Ishikawa (cell line): Measurements from ENCODE around the gene TUBA4A.

Experiments used
- CEBPB ChIP-seq: IDR thresholded peaks from 2 replicates; pipeline ENCODE4 v1.6.1; 2012
- CREB1 ChIP-seq: IDR thresholded peaks from 2 replicates; pipeline ENCODE4 v1.6.1; 2012; ENCODE audit warnings: low read depth
- EGR1 ChIP-seq: IDR thresholded peaks from 2 replicates; pipeline ENCODE4 v1.6.1; 2012
- EP300 ChIP-seq: IDR thresholded peaks from 2 replicates; pipeline ENCODE4 v1.6.1; 2012; ENCODE audit warnings: borderline replicate concordance
- FOXM1 ChIP-seq: IDR thresholded peaks from 2 replicates; pipeline ENCODE4 v1.6.1; 2012; ENCODE audit warnings: low read depth, borderline replicate concordance
- NFIC ChIP-seq: IDR thresholded peaks from 2 replicates; pipeline ENCODE4 v1.6.1; 2012
- RAD21 ChIP-seq: IDR thresholded peaks from 2 replicates; pipeline ENCODE4 v1.6.1; 2012; ENCODE audit warnings: low read depth
- REST ChIP-seq: IDR thresholded peaks from 2 replicates; pipeline ENCODE4 v1.6.1; 2012; ENCODE audit warnings: low read depth, mild to moderate bottlenecking
- TAF1 ChIP-seq: IDR thresholded peaks from 2 replicates; pipeline ENCODE4 v1.6.1; 2012; ENCODE audit warnings: low read depth, mild to moderate bottlenecking
- TCF12 ChIP-seq: IDR thresholded peaks from 2 replicates; pipeline ENCODE4 v1.6.1; 2012; ENCODE audit warnings: low read depth
- TEAD4 ChIP-seq: IDR thresholded peaks from 2 replicates; pipeline ENCODE4 v1.6.1; 2012
- YY1 ChIP-seq: IDR thresholded peaks from 2 replicates; pipeline ENCODE4 v1.6.1; 2012; ENCODE audit warnings: low read depth
- ZBTB7A ChIP-seq: IDR thresholded peaks from 2 replicates; pipeline ENCODE4 v1.6.1; 2012; ENCODE audit warnings: low read depth
- TF ChIP-seq, protein P1 (sequence below): IDR thresholded peaks from 2 replicates; pipeline ENCODE4 v1.6.1; 2012
- TF ChIP-seq, protein P2 (sequence below): IDR thresholded peaks from 2 replicates; pipeline ENCODE4 v1.6.1; 2012

The TUBA4A gene

DNA sequence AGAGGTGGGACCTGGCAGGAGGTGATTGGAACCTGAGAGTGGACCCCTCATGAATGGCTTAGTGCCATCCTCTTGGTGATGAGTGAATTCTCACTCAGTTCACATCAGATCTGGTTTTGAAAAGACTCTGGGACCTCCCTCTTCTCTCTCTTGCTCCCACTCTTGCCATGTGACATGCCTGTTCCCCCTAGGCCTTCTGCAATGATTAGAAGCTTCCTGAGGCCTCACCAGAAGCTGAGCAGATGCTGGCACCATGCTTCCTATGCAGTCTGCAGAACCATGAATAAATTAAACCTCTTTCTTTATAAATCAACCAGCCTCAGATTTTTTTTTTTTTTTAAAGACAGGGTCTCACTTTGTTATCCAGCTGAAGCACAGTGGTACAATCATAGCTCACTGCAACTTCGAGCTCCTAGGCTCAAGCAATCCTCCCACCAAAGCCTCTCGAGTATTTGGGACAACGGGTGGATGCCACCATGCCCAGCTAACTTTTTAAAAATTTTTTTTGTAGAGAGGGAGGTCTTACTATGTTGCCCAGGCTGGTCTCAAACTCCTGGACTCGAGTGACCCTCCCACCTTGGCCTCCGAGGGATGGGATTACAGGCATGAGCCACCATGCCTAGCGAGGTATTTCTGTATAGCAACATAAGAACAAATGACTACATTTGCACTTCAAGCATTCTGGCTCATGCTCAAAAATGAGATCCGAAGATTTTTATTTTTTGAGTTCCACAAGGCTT lies 49.1 kb downstream of the TUBA4A start:
- TF ChIP-seq CEBPB, result no peak
- no peak for TF ChIP-seq FOXM1
- TF ChIP-seq, protein P1, sequence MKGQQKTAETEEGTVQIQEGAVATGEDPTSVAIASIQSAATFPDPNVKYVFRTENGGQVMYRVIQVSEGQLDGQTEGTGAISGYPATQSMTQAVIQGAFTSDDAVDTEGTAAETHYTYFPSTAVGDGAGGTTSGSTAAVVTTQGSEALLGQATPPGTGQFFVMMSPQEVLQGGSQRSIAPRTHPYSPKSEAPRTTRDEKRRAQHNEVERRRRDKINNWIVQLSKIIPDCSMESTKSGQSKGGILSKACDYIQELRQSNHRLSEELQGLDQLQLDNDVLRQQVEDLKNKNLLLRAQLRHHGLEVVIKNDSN, result no peak
- no peak for TF ChIP-seq RAD21
- TF ChIP-seq REST, result no peak
- no peak for TF ChIP-seq CREB1
- no peak for TF ChIP-seq EP300
- TF ChIP-seq EGR1, result no peak
- TF ChIP-seq TAF1, result no peak
- no peak for TF ChIP-seq NFIC
- no peak for TF ChIP-seq ZBTB7A
- TF ChIP-seq YY1, result no peak
- TF ChIP-seq TEAD4, result no peak
- TF ChIP-seq TCF12, result no peak
- TF ChIP-seq, protein P2, sequence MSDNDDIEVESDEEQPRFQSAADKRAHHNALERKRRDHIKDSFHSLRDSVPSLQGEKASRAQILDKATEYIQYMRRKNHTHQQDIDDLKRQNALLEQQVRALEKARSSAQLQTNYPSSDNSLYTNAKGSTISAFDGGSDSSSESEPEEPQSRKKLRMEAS, result no peak
